Activated T-helper 1 cell treated with anti-CD3 and anti-CD28 coated beads, Interleukin-12 subunit alpha, Interleukin-12 subunit beta, Interleukin-2, Interleukin-4 antibody, amounts not matched to agents 30 ng/mL and 10 ng/mL and 1 ng/mL, durations not matched to agents 14 hours and 24 hours and 36 hours (primary cell): ENCODE results near the gene PRRX2. TPM values are rescaled to one million over a fixed set of nuclear protein-coding genes. Genes with fewer than 3 reads are reported as not detected.
"Not testable (repeated sequence)": the region's sequence is repeated elsewhere in the genome, so short reads cannot be mapped to it uniquely, and the experiment has no call there.

ENCODE experiments used
- DNase-seq: peaks from one replicate; pipeline ENCODE4 v3.0.0; 2021; ENCODE audit warnings: low spot score
- H3K27ac Mint-ChIP-seq: one replicate; pipeline ENCODE4 v1.8.0; 2021; ENCODE audit warnings: mild to moderate bottlenecking, mixed read lengths
- H3K27me3 Mint-ChIP-seq: one replicate; pipeline ENCODE4 v1.8.0; 2022; ENCODE audit warnings: mild to moderate bottlenecking, moderate library complexity, mixed read lengths; ENCODE audit not compliant: insufficient read depth
- H3K36me3 Mint-ChIP-seq: one replicate; pipeline ENCODE4 v1.8.0; 2021; ENCODE audit warnings: low read depth, mixed read lengths
- H3K4me1 Mint-ChIP-seq: one replicate; pipeline ENCODE4 v1.8.0; 2021; ENCODE audit warnings: low read depth, mixed read lengths
- H3K4me3 Mint-ChIP-seq: one replicate; pipeline ENCODE4 v1.8.0; 2021; ENCODE audit warnings: mild to moderate bottlenecking, moderate library complexity, mixed read lengths
- H3K9me3 Mint-ChIP-seq: one replicate; pipeline ENCODE4 v1.8.0; 2021; ENCODE audit warnings: mixed read lengths
- intact Hi-C: fragments of 100-400 bp; cut with micrococcal nuclease; formaldehyde crosslinking; loops from one replicate; pipeline ENCODE4 v1.15.1; 2024
- total RNA-seq: library from RNA; stranded (reverse); gene quantifications from 2 replicates; pipeline ENCODE4 v1.2.3, GENCODE V29; 2022

The PRRX2 gene
- total RNA-seq, 1 donor from 2014 or later: 7.8 TPM

DNA sequence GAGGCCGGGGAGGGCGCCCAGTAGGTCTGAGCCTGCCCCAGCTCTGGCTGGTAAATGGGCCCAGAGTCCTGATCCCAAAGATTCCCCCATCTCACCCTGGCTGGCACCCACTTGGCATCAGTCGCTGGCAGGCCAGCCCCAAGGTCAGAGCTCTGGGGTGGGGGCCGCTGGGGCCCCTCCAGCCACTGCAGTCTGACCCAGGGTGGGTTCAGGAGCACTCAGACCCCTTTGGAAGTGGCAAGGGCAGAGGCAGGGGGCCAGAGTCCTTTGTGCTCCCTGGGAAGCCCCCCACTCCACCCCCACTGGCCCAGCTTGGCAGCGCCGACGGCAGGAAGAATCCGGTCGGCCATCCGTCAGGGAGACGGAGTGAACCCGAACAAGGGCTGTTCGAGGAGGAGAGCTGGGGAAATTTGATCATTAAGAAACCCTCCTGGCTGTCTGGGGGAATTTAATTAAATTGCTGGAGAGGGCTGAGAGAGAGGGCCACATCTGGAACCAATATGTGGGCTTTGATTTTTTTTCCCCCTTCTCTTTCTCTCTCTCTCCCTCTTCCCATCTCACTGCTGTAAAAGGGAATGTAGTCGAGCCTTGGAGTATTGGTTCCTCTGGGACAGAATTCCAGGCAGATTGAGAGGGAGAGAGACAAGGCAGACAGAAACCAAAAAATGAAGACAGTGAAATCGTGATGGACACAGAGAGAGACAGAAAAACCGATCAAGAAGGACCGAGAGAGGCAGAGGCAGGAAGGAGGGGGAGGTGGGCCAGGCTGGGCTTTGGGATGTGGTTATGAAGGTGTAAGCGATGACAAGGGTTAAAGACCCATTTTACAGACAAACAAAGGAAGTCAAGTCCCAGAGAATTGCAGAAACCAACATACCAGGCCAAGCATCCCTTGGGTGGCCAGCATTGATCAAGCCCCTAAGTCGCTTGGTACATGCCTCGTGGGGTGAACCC is 15.4 kb upstream of the PRRX2 start:
- intact Hi-C loops: no loop called here
- Mint-ChIP-seq H3K27ac (no peak overlapping the region), H3K4me1 (no peaks in the 10 kb centered on the region), H3K27me3 (peaks cover 4% of the 10 kb centered on the region), H3K4me3 (no peak overlapping the region), H3K36me3 (no peaks in the 10 kb centered on the region), H3K9me3 (no peaks in the 10 kb centered on the region)
- DNase-seq: no peak

DNA sequence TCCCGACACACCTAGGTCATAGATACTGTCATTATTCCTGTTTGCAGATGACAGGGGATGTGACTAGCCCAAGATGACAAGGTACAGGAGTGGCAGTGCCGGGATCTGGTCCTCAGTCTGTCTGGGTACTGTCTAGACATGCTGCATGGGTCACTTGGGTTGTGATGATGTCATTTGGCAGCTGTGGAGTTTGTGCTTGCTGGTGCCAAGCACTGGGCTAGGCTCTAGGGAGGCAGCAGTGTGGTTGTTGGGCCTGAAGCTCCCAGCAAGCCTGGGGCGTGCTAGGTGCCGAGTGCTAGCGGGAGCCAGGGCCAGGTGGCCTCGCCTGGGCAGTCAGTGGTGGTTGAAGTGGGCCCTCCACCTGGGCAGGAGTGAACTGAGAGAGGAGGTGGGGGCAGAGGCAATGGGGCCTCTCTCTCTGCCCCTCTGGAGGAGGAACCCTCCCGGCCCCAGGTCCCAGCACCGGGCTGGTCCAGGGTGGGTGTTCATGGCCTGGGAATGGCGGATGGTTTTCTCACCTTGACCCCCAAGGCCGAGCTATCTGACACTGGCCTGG is 14.7 kb upstream of the PRRX2 start:
- no peaks in the 10 kb centered on the region for H3K9me3 Mint-ChIP-seq
- no peak overlapping the region for H3K4me3 Mint-ChIP-seq
- H3K27ac Mint-ChIP-seq: no peak overlapping the region
- H3K27me3 Mint-ChIP-seq: peaks cover 4% of the 10 kb centered on the region
- H3K4me1 Mint-ChIP-seq: no peaks in the 10 kb centered on the region
- DNase-seq: no peak
- H3K36me3 Mint-ChIP-seq: no peaks in the 10 kb centered on the region
- intact Hi-C loops: no loop called here

- Mint-ChIP-seq H3K27me3 (peaks cover 2% of the 10 kb centered on the region), H3K9me3 (no peaks in the 10 kb centered on the region), H3K36me3 (no peaks in the 10 kb centered on the region), H3K4me1 (no peaks in the 10 kb centered on the region), H3K4me3 (no peak overlapping the region), H3K27ac (no peak overlapping the region)
- no peak for DNase-seq
- intact Hi-C loops: no loop called here
Measured at GRCh38 chr9:129653823-129654553, 11.5 kb upstream of the PRRX2 start.

DNA sequence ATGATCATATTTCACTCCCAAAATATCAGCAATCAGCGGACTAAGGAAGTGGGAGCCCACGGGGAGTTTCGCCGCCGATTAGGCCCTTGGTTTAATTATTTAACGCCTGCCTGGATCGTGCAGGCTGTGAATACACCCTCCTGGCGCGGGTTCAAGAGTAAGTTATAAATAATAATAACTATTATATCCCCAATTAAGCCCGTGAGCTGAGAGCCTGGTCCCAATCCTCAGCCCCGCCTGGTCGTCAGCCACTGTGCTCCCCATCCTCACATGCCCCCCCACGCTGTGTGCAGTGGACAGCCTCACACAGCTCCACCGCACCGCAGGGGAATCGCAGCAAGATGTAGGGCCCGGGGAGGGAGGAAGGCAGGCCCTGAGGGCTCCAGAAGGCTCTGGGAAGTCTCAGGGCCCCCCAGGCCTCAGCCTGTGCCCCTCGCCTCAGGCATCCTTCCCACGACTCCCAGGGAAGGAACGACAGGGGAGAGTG is 10.8 kb upstream of the PRRX2 start:
- DNase-seq: no peak
- H3K9me3 Mint-ChIP-seq: no peaks in the 10 kb centered on the region
- H3K27ac Mint-ChIP-seq: no peak overlapping the region
- no peak overlapping the region for H3K4me3 Mint-ChIP-seq
- intact Hi-C loops: no loop called here
- H3K36me3 Mint-ChIP-seq: no peaks in the 10 kb centered on the region
- no peaks in the 10 kb centered on the region for H3K4me1 Mint-ChIP-seq
- H3K27me3 Mint-ChIP-seq: peaks cover 2% of the 10 kb centered on the region

GRCh38 chr9:129655154-129655553 is 10.3 kb upstream of the PRRX2 start:
- Mint-ChIP-seq H3K27ac (no peak overlapping the region), H3K9me3 (no peaks in the 10 kb centered on the region), H3K4me3 (no peak overlapping the region), H3K36me3 (no peaks in the 10 kb centered on the region), H3K4me1 (no peaks in the 10 kb centered on the region), H3K27me3 (peaks cover 2% of the 10 kb centered on the region)
- intact Hi-C loops: no loop called here
- no peak for DNase-seq

- Mint-ChIP-seq H3K9me3 (no peaks in the 10 kb centered on the region), H3K4me1 (no peaks in the 10 kb centered on the region), H3K27me3 (peaks cover 3% of the 10 kb centered on the region), H3K36me3 (no peaks in the 10 kb centered on the region), H3K4me3 (no peak overlapping the region), H3K27ac (no peak overlapping the region)
- intact Hi-C loops: no loop called here
- no peak for DNase-seq
Measured at GRCh38 chr9:129655696-129656095, 9.8 kb upstream of the PRRX2 start.

- H3K27ac Mint-ChIP-seq: no peak overlapping the region
- H3K9me3 Mint-ChIP-seq: no peaks in the 10 kb centered on the region
- no peaks in the 10 kb centered on the region for H3K4me1 Mint-ChIP-seq
- H3K36me3 Mint-ChIP-seq: no peaks in the 10 kb centered on the region
- no peak overlapping the region for H3K4me3 Mint-ChIP-seq
- peaks cover 9% of the 10 kb centered on the region for H3K27me3 Mint-ChIP-seq
- no peak for DNase-seq
- intact Hi-C loops: no loop called here
Measured at GRCh38 chr9:129656795-129657390, 8.6 kb upstream of the PRRX2 start.

GRCh38 chr9:129661029-129661428 is 4.4 kb upstream of the PRRX2 start:
- intact Hi-C loops: no loop called here
- DNase-seq: no peak
- no peaks in the 10 kb centered on the region for H3K36me3 Mint-ChIP-seq
- H3K27me3 Mint-ChIP-seq: peaks cover 15% of the 10 kb centered on the region
- peaks cover 6% of the 10 kb centered on the region for H3K4me1 Mint-ChIP-seq
- H3K9me3 Mint-ChIP-seq: no peaks in the 10 kb centered on the region
- H3K4me3 Mint-ChIP-seq: no peak overlapping the region
- H3K27ac Mint-ChIP-seq: no peak overlapping the region

GRCh38 chr9:129662239-129662638 is 3.2 kb upstream of the PRRX2 start:
- H3K4me3 Mint-ChIP-seq, H3K4me1 Mint-ChIP-seq, H3K9me3 Mint-ChIP-seq, H3K27ac Mint-ChIP-seq, intact Hi-C loops, H3K36me3 Mint-ChIP-seq, DNase-seq: not testable (repeated sequence)
- peaks cover 19% of the 10 kb centered on the region for H3K27me3 Mint-ChIP-seq

- peak overlapping the region; percentile 77 for H3K4me3 Mint-ChIP-seq
- no peaks in the 10 kb centered on the region for H3K9me3 Mint-ChIP-seq
- peaks cover 31% of the 10 kb centered on the region for H3K27me3 Mint-ChIP-seq
- peak; percentile 7 for DNase-seq
- intact Hi-C loops: loop anchor here (2.0 kb wide), 1 partner anchor 22 kb away; the partner anchor contains the start of gene ASB6
- no peaks in the 10 kb centered on the region for H3K36me3 Mint-ChIP-seq
- H3K4me1 Mint-ChIP-seq: peaks cover 6% of the 10 kb centered on the region
- peak overlapping the region; percentile 61 for H3K27ac Mint-ChIP-seq
Measured at GRCh38 chr9:129664746-129665388, 580 bp upstream of the PRRX2 start.

- DNase-seq: no peak
- no peaks in the 10 kb centered on the region for H3K9me3 Mint-ChIP-seq
- intact Hi-C loops: loop anchor here (2.0 kb wide), 1 partner anchor 23 kb away; the partner anchor contains the start of gene ASB6
- H3K4me3 Mint-ChIP-seq: peak overlapping the region; percentile 59
- no peak overlapping the region for H3K27ac Mint-ChIP-seq
- H3K4me1 Mint-ChIP-seq: peaks cover 6% of the 10 kb centered on the region
- H3K36me3 Mint-ChIP-seq: no peaks in the 10 kb centered on the region
- H3K27me3 Mint-ChIP-seq: peaks cover 27% of the 10 kb centered on the region
Measured at GRCh38 chr9:129665814-129666520, 520 bp downstream of the PRRX2 start.

- no peak overlapping the region for H3K4me3 Mint-ChIP-seq
Measured at GRCh38 chr9:129666575-129666974, 1.1 kb downstream of the PRRX2 start.

More at GRCh38 chr9:129666575-129666974, 1.1 kb downstream of the PRRX2 start:
- peaks cover 8% of the 10 kb centered on the region for H3K4me1 Mint-ChIP-seq
- no peaks in the 10 kb centered on the region for H3K9me3 Mint-ChIP-seq
- no peak overlapping the region for H3K27ac Mint-ChIP-seq
- intact Hi-C loops: no loop called here
- no peak for DNase-seq
- peaks cover 24% of the 10 kb centered on the region for H3K27me3 Mint-ChIP-seq
- no peaks in the 10 kb centered on the region for H3K36me3 Mint-ChIP-seq
